SK-N-SH (cell line): ENCODE data around the gene AIF1L.

Experiments
- CTCF ChIP-seq: fragments of 200-600 bp; sonication (generic); IDR thresholded peaks from 2 replicates; pipeline ENCODE4 v1.6.1; 2017; ENCODE audit warnings: antibody characterized with exemption, mild to moderate bottlenecking, moderate library complexity
- IRF3 ChIP-seq: fragments of 150-350 bp; IDR thresholded peaks from 2 replicates; pipeline ENCODE4 v1.6.1; 2016; ENCODE audit warnings: mild to moderate bottlenecking, low read depth, low read length
- SMC3 ChIP-seq: IDR thresholded peaks from 2 replicates; pipeline ENCODE4 v1.6.1; 2012; ENCODE audit warnings: low read depth, low read length, improper control_type of control experiment
- USF1 ChIP-seq: IDR thresholded peaks from 2 replicates; pipeline ENCODE4 v1.4.0; 2012; ENCODE audit warnings: low read depth, borderline replicate concordance
- USF2 ChIP-seq: fragments of 150-350 bp; IDR thresholded peaks from 2 replicates; pipeline ENCODE4 v1.6.1; 2017; ENCODE audit warnings: antibody characterized with exemption, low read length, low read depth, borderline replicate concordance
- YY1 ChIP-seq: IDR thresholded peaks from 2 replicates; pipeline ENCODE4 v1.4.0; 2012; ENCODE audit warnings: low read depth, mild to moderate bottlenecking

GRCh38 chr9:131072107-131072870, 24.0 kb upstream of the AIF1L start:
- no peak for TF ChIP-seq USF1
- no peak for TF ChIP-seq USF2
- no peak for TF ChIP-seq CTCF
- no peak for TF ChIP-seq YY1
- TF ChIP-seq IRF3, result no peak
- no peak for TF ChIP-seq SMC3
